Lower lobe of right lung (tissue), 2 donors: ENCODE measurements around the gene GRM5. TPM values are rescaled to one million over a fixed set of nuclear protein-coding genes. Genes with fewer than 3 reads are reported as not detected.

Experiments
- ATAC-seq, 2 donors: fragments of 200-7000 bp; cut with Tn5 transposase; one replicate each; pipeline ENCODE4 v1.9.1; 2020 to 2022; ENCODE audit warnings: mild to moderate bottlenecking in 2 of 2, moderate library complexity in 2 of 2
- DNase-seq: peaks from one replicate; pipeline ENCODE4 v3.0.0-alpha.2; 2020
- H3K27ac ChIP-seq: fragments of 200-600 bp; one replicate; pipeline ENCODE4 v1.8.0; 2022
- H3K27me3 ChIP-seq: fragments of 200-600 bp; one replicate; pipeline ENCODE4 v1.8.0; 2022; ENCODE audit warnings: low read depth
- H3K36me3 ChIP-seq: fragments of 200-600 bp; one replicate; pipeline ENCODE4 v1.8.0; 2022; ENCODE audit warnings: mild to moderate bottlenecking
- H3K4me1 ChIP-seq: fragments of 200-600 bp; one replicate; pipeline ENCODE4 v1.8.0; 2022
- H3K4me3 ChIP-seq: fragments of 200-600 bp; one replicate; pipeline ENCODE4 v1.8.0; 2022; ENCODE audit warnings: mild to moderate bottlenecking
- H3K9me3 ChIP-seq: fragments of 200-600 bp; one replicate; pipeline ENCODE4 v1.8.0; 2022
- intact Hi-C: fragments of 100-400 bp; cut with DNase I; formaldehyde crosslinking; loops from one replicate; pipeline ENCODE4 v1.11.0; 2022
- total RNA-seq: library from RNA; stranded (reverse); fragmentation: NEBNext Ultra II Directional; extraction: Animal tissue kit (Norgen Biotek cat#: 25700); gene quantifications from one replicate; pipeline ENCODE4 v1.2.1, GENCODE V29; 2021
- TF ChIP-seq, protein P1 (sequence below): fragments of 200-600 bp; IDR thresholded peaks from one replicate; pipeline ENCODE4 v1.8.0; 2022; ENCODE audit warnings: antibody characterized with exemption, mild to moderate bottlenecking
- donor health status: DM: no; HTN: yes; CAD: no; lungs with severe emphysema.

Gene GRM5
- total RNA-seq, 1 donor from 2014 or later, result 0.21 TPM

DNA sequence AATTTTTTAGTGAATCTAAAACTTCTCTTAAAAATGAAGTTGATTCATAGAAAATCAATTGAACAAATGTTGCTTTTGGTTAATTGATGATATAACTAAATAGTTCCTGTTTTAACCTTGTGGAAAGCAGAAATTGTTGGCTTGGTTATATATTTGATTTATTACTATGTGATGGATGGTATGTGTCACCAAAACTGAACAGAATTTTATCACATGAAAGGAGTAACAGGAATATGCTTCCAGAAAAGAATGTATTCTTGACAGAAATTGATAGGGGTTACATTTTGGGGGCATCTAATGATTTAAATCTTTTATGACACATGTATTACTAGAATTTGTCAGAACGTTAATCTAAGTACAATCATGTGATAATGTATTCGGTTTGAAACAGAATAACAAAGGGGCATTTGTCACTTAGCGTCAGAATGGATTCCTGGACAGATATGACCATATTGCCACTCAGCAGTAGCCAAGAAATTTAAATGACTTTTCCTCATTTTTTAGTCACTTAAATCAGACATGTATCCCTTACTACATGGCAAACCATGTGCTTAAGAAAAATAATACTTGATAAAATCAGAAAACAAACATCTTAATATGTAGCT lies 295.2 kb downstream of the GRM5 start:
- no peak for DNase-seq
- no peaks in the 10 kb centered on the region for H3K9me3 ChIP-seq
- intact Hi-C loops, result no loop called here
- no peaks in the 10 kb centered on the region for H3K27me3 ChIP-seq
- H3K4me1 ChIP-seq, result no peaks in the 10 kb centered on the region
- H3K27ac ChIP-seq, result no peak overlapping the region
- TF ChIP-seq, protein P1, sequence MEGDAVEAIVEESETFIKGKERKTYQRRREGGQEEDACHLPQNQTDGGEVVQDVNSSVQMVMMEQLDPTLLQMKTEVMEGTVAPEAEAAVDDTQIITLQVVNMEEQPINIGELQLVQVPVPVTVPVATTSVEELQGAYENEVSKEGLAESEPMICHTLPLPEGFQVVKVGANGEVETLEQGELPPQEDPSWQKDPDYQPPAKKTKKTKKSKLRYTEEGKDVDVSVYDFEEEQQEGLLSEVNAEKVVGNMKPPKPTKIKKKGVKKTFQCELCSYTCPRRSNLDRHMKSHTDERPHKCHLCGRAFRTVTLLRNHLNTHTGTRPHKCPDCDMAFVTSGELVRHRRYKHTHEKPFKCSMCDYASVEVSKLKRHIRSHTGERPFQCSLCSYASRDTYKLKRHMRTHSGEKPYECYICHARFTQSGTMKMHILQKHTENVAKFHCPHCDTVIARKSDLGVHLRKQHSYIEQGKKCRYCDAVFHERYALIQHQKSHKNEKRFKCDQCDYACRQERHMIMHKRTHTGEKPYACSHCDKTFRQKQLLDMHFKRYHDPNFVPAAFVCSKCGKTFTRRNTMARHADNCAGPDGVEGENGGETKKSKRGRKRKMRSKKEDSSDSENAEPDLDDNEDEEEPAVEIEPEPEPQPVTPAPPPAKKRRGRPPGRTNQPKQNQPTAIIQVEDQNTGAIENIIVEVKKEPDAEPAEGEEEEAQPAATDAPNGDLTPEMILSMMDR, result no peak
- H3K4me3 ChIP-seq, result no peak overlapping the region
- ATAC-seq, result no peak
- no peaks in the 10 kb centered on the region for H3K36me3 ChIP-seq

DNA sequence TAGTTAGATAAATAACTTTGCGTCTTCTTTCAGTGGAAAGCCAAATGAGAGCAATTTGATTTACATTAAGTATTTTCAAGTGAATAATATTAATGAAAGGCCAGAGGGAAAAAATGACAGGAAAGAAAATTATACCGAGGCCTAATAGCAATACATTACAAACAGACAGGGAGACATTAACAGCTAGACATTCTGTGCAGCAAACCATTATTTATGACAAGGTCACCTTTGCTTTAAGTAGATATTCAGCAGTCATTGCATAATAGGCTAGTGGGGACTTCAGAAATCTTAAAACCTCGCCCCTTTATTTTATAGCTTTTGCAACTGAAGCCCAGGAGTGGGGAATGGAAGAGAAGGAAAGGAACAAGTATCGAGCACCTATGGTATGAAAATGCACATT lies 321.6 kb downstream of the GRM5 start:
- intact Hi-C loops, result no loop called here

DNA sequence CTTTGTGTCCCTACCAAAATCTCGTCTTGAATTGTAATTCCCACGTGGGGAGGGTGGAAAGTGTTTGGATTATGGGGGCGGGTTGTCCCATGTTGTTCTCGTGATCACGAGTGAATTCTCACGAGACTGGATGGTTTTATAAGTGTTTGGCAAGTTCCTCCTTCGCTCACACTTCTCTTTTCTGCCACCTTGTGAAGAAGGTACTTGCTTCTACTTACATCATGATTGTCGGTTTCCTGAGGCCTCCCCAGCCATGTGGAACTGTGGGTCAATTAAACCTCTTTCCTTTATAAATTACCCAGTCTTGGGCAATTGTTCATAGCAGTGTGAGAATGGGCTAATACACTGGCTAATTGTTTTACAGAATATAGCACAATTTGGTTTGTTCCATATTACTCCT lies 326.3 kb downstream of the GRM5 start:
- Histone ChIP-seq H3K36me3 (no peaks in the 10 kb centered on the region), H3K27ac (no peak overlapping the region), H3K4me1 (no peaks in the 10 kb centered on the region), H3K4me3 (no peak overlapping the region), H3K27me3 (no peaks in the 10 kb centered on the region), H3K9me3 (no peaks in the 10 kb centered on the region)
- ATAC-seq (no peak), DNase-seq (no peak)
- TF ChIP-seq, protein P1, result no peak
- intact Hi-C loops, result no loop called here

More for the DNA sequence above, 321.6 kb downstream of the GRM5 start:
- Histone ChIP-seq H3K27ac (no peak overlapping the region), H3K4me3 (no peak overlapping the region), H3K36me3 (no peaks in the 10 kb centered on the region), H3K4me1 (no peaks in the 10 kb centered on the region), H3K27me3 (no peaks in the 10 kb centered on the region), H3K9me3 (no peaks in the 10 kb centered on the region)
- DNase-seq (no peak), ATAC-seq (no peak)
- TF ChIP-seq, protein P1, result no peak

DNA sequence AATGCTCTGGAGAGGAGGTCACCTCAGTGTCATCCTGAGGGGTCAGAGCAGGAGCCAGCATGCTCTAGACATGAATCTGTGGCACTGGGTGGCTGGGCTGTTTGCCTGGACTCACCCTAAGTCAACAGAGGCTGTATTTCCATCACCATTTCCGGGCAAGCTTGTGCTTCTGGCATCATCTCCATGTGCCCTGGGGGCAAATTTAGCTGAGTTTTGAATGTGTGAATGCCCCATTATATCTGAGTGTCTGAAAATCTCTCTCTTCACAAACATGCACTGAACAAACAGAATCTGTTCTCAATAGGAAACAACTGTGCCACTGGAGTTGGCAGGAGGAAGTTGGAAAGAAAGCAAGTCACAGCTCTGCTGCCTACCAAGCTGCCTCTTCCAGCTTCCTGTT lies 356.2 kb downstream of the GRM5 start:
- Histone ChIP-seq H3K4me1 (no peaks in the 10 kb centered on the region), H3K9me3 (no peaks in the 10 kb centered on the region), H3K27me3 (no peaks in the 10 kb centered on the region), H3K4me3 (no peak overlapping the region), H3K27ac (no peak overlapping the region), H3K36me3 (no peaks in the 10 kb centered on the region)
- intact Hi-C loops, result no loop called here
- TF ChIP-seq, protein P1, result no peak
- no peak for DNase-seq
- ATAC-seq, result no peak

DNA sequence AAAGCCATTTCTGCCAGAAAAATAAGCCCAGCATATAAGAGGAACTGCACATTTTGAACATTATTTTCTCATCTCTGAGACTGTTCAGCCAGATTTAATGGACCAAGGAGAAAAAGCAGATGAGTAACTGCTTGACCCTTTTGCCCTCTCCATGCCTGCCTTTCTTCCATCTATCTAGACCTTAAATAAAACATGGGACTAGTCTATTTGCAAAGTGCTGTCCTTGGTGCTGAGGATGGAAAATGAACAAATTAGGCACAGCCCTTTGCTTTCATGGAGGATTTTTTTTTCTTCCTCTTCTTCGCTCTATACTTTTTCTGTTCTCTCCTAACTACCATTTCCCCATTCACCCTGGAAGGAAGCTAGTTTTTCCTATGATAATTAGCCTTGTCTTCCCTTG lies 361.3 kb downstream of the GRM5 start:
- DNase-seq (no peak), ATAC-seq (no peak)
- no peak overlapping the region for H3K27ac ChIP-seq
- TF ChIP-seq, protein P1, result no peak
- intact Hi-C loops, result no loop called here
- H3K27me3 ChIP-seq, result no peaks in the 10 kb centered on the region
- no peaks in the 10 kb centered on the region for H3K4me1 ChIP-seq
- H3K9me3 ChIP-seq, result no peaks in the 10 kb centered on the region
- no peaks in the 10 kb centered on the region for H3K36me3 ChIP-seq
- H3K4me3 ChIP-seq, result no peak overlapping the region

DNA sequence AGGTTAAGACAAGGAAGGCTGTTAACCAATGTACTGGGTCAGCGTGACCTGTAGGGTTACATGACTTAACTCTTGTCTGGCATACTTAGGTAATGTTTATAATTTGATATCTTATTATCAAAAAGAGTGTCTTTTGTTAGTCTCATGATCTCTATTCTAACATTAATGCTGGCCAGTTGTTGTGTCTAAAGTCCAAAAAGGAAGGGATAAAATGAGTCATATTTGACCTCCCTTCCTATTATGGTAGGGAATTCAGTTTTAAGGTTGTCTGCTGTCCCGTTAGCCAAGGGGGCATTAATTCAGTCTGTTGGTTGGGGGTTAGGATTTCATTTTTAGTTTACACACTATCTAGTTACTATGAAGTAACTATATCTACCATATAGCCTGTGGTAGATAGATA lies 364.0 kb downstream of the GRM5 start:
- TF ChIP-seq, protein P1, result no peak
- no peaks in the 10 kb centered on the region for H3K36me3 ChIP-seq

More for the DNA sequence above, 364.0 kb downstream of the GRM5 start:
- no peak overlapping the region for H3K4me3 ChIP-seq
- H3K27me3 ChIP-seq, result no peaks in the 10 kb centered on the region
- H3K9me3 ChIP-seq, result no peaks in the 10 kb centered on the region
- intact Hi-C loops, result no loop called here
- no peak for ATAC-seq
- no peak overlapping the region for H3K27ac ChIP-seq
- no peak for DNase-seq
- no peaks in the 10 kb centered on the region for H3K4me1 ChIP-seq
